GM12891 (cell line): ENCODE results near the gene GPATCH2.

Experiments used
- POLR2A ChIP-seq: IDR thresholded peaks from 2 replicates; pipeline ENCODE4 v1.6.1; 2011; ENCODE audit warnings: low read depth, low read length, control low read depth
- POLR2AphosphoS5 ChIP-seq: IDR thresholded peaks from 2 replicates; pipeline ENCODE4 v1.6.1; 2011; ENCODE audit warnings: low read depth, low read length, control low read depth
- POU2F2 ChIP-seq: IDR thresholded peaks from 2 replicates; pipeline ENCODE4 v1.6.1; 2011; ENCODE audit warnings: low read depth, mild to moderate bottlenecking, control low read depth, low read length, moderate library complexity
- SPI1 ChIP-seq: IDR thresholded peaks from 2 replicates; pipeline ENCODE4 v1.6.1; 2011; ENCODE audit warnings: low read depth, low read length, control low read depth
- TAF1 ChIP-seq: IDR thresholded peaks from 2 replicates; pipeline ENCODE4 v1.6.1; 2011; ENCODE audit warnings: low read depth, low read length, control low read depth

DNA sequence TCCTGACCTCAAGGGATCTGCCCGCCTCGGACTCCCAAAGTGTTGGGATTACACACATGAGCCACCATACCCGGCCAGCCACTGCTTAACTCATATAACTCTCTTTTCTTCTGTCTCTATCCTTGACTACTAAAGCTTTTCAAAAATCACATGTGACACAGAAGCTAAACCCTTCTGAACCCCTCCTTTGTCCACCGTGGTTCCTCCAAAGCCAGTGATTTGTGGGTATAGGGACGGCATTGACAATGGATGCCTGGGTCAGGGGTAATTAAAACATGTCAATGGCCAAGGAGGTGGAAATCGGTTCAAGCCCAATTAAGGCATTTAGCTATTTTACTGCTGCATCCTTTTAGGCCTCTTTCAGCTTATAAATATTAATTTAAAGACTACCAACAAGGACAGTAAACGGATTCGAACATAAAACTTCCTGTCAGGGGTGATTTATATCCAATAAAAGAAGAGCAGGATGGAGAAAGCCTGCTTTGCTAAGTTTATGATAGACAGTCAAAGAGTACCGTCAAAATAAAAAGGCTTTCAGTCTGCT lies 242.3 kb downstream of the GPATCH2 start:
- TF ChIP-seq POLR2AphosphoS5 (no peak), SPI1 (no peak), POLR2A (no peak), TAF1 (no peak), POU2F2 (no peak)
